ENCODE measurements around the gene SPG7.

DNA sequence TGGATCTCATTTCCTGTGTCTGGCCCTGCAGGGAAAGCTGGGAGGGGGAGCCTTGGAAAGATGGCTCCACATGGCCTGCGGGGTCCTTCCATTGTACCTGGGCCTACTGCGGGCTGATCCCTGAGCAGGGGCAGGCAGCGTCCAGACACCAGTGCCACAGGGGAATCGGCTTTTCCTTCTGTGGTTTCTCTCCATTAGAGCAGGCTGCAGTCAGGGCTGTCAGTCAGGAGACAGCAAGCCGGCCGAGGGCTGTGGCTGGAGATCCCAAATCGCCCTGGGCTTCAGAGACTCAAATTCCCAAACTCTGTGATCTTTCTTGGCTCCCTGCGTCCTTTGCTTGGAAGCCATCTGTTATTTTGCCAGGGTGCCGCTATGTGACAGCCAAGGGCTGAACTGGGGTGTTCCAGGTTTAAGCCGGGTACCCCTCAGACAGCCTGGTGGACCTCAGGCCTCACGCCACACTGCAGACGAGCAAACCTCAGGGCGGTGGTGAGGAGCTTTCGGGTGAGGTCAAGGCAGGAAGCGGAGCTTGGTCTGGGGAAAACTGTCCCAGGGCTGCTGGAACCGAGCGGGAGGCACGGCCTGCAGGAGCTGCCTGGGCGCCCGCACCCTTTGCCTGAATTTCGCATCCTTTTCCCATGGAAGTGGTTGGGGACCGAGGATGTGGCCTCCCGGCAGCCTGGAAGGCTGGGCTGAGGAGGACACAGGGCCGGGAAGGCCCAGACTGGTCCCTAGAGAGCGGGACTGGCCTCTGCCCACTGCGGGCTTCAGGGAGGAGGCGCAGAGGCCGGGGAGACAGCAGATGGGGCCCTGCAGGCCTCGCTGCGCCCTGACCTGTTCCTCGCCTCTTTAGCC, 65.8 kb downstream of the SPG7 start:
- TF ChIP-seq CTCF (IDR thresholded peaks at IDR 0.05) (no peak), POLR2A (IDR thresholded peaks at IDR 0.05) (no peak)
